SJCRH30 (cell line): ENCODE measurements around the gene CRTC3. TPM values are rescaled to one million over a fixed set of nuclear protein-coding genes. Genes with fewer than 3 reads are reported as not detected.
"Not testable (repeated sequence)": the region's sequence is repeated elsewhere in the genome, so short reads cannot be mapped to it uniquely, and the experiment has no call there.

Source experiments
- DNase-seq, 2 experiments: peaks; one replicate each; pipeline ENCODE4 v3.0.0-alpha.2; 2015 to 2020
- H3K27ac ChIP-seq: fragments of 250-450 bp; sonication (Bioruptor Pico); 2 replicates; pipeline ENCODE4 v1.5.1; 2020; ENCODE audit warnings: mild to moderate bottlenecking, moderate library complexity
- H3K27me3 ChIP-seq: fragments of 250-450 bp; sonication (Bioruptor Pico); 2 replicates; pipeline ENCODE4 v1.5.1; 2020; ENCODE audit warnings: mild to moderate bottlenecking, moderate library complexity
- H3K36me3 ChIP-seq: fragments of 250-450 bp; sonication (Bioruptor Pico); 2 replicates; pipeline ENCODE4 v1.5.1; 2020; ENCODE audit warnings: mild to moderate bottlenecking, moderate library complexity
- H3K4me1 ChIP-seq: fragments of 250-450 bp; sonication (Bioruptor Pico); 2 replicates; pipeline ENCODE4 v1.5.1; 2020; ENCODE audit warnings: mild to moderate bottlenecking, moderate library complexity
- H3K4me3 ChIP-seq: fragments of 250-450 bp; sonication (Bioruptor Pico); 2 replicates; pipeline ENCODE4 v1.5.1; 2020; ENCODE audit warnings: mild to moderate bottlenecking, moderate library complexity
- H3K9me3 ChIP-seq: fragments of 250-450 bp; sonication (Bioruptor Pico); replicated peaks from 2 replicates; pipeline ENCODE4 v1.5.1; 2020; ENCODE audit warnings: mild to moderate bottlenecking, moderate library complexity
- total RNA-seq: library from RNA; depleted of rRNA; stranded (reverse); fragments of >200 nt; shearing (Covaris generic); gene quantifications from 2 replicates; pipeline ENCODE4 v1.2.3, GENCODE V29; 2014

CRTC3 gene
- total RNA-seq, 1 experiment from 2014 or later: 15.5 TPM

DNA sequence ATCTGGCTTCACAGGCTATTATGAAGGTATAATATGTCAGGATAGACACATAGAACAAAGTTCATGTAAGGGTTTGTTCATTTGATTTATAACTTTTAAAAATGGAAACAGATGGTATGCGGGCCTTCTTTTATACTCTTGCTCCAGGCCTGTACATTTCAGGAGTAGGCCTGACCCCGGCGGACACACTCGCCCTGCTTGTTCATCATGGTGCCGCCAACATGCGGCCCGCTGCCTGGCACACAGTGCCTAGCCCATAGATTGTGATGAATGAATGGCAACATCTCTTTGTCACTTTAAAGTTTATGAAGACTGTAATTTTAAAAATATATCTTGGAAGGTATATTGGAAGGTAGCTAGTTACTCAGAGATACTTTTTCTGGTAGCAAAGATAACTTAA is 95.3 kb downstream of the CRTC3 start:
- H3K36me3 ChIP-seq: peaks cover 12% of the 10 kb centered on the region
- H3K27me3 ChIP-seq: no peaks in the 10 kb centered on the region
- no peak overlapping the region for H3K27ac ChIP-seq
- no peaks in the 10 kb centered on the region for H3K4me1 ChIP-seq
- no peak for DNase-seq
- H3K9me3 ChIP-seq: no peaks in the 10 kb centered on the region
- H3K4me3 ChIP-seq: no peak overlapping the region

DNA sequence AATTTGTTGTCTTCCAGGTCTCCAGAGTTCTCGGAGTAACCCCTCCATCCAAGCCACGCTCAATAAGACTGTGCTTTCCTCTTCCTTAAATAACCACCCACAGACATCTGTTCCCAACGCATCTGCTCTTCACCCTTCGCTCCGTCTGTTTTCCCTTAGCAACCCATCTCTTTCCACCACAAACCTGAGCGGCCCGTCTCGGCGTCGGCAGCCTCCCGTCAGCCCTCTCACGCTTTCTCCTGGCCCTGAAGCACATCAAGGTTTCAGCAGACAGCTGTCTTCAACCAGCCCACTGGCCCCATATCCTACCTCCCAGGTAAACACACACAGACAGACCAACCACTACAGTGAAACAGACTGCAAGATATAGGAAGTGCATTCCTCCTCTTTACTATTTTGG is 99.5 kb downstream of the CRTC3 start:
- Histone ChIP-seq H3K27ac (no peak overlapping the region), H3K27me3 (no peaks in the 10 kb centered on the region), H3K4me1 (no peaks in the 10 kb centered on the region), H3K9me3 (no peaks in the 10 kb centered on the region), H3K36me3 (peaks cover 21% of the 10 kb centered on the region), H3K4me3 (no peak overlapping the region)
- no peak for DNase-seq

DNA sequence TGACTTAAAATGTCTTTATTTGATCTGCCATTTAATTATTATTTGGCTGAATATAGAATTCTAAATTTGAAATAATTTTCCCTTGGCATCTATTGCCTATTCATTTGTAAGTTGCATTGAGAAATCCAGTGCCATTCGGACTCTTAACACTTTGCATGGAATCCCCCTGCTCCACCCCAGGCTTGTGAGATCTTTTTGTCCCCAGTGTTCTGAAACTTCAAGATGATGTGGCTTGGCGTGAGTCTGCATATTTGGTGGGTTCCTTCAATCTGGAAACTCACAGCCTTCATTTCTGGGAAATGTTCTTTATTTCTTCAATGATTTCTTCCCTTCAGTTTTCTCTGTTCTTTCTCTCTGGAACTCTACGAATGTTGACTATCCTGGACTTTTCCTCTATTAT is 103.6 kb downstream of the CRTC3 start:
- Histone ChIP-seq H3K27ac (no peak overlapping the region), H3K4me3 (no peak overlapping the region), H3K9me3 (peaks cover 3% of the 10 kb centered on the region; the same call in 1 of the 2 replicates), H3K4me1 (no peaks in the 10 kb centered on the region), H3K27me3 (no peaks in the 10 kb centered on the region), H3K36me3 (peaks cover 21% of the 10 kb centered on the region)
- no peak for DNase-seq

DNA sequence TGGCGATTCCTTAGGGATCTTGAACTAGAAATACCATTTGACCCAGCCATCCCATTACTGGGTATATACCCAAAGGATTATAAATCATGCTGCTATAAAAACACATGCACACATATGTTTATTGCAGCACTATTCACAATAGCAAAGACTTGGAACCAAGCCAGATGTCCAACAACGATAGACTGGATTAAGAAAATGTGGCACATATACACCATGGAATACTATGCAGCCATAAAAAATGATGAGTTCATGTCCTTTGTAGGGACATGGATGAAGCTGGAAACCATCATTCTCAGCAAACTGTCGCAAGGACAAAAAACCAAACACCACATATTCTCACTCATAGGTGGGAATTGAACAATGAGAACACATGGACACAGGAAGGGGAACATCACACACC is 107.3 kb downstream of the CRTC3 start:
- not testable (repeated sequence) for H3K4me3 ChIP-seq, H3K4me1 ChIP-seq, H3K27me3 ChIP-seq, H3K27ac ChIP-seq, DNase-seq, H3K9me3 ChIP-seq
- peaks cover 12% of the 10 kb centered on the region; the same call in 1 of the 2 replicates for H3K36me3 ChIP-seq

DNA sequence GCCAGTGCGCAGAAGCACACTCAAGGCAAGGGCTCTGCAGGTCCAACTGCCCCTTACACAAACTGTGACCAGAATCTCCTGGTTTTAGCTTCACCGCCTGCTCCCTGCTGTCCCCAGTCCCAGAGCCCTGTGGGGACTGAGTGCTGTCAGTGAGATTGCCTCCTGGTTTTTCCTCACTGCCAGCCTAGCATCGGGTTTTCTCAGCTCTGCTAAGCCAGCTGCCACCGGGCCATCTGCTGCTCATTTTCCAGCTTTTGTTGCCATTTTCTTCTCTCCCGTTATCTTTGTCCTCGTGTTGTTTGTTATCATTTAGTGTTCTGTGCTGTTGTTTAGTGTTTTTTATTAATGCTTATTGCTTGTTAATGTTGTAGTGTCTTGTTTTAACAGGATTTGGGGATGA is 108.0 kb downstream of the CRTC3 start:
- H3K27ac ChIP-seq: no peak overlapping the region
- H3K36me3 ChIP-seq: peaks cover 14% of the 10 kb centered on the region
- peaks cover 3% of the 10 kb centered on the region; the same call in 1 of the 2 replicates for H3K9me3 ChIP-seq

DNA sequence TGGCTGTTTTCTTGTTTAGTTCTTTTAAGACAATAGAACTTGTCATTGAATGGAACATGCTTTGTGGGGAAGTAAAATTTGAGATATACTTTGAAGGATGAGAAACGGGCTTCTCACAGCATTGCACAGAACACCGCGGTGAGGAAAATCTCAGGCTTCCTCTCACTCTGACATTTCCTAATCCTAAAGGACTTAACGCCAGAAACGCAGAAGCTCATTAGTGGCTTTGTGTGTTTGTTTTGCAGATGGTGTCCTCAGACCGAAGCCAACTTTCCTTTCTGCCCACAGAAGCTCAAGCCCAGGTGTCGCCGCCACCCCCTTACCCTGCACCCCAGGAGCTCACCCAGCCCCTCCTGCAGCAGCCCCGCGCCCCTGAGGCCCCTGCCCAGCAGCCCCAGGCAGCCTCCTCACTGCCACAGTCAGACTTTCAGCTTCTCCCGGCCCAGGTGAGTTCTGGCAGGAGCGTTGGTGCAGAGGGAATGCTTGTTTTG is 108.5 kb downstream of the CRTC3 start:
- no peaks in the 10 kb centered on the region for H3K4me1 ChIP-seq
- H3K27me3 ChIP-seq: no peaks in the 10 kb centered on the region
- DNase-seq: no peak
- peaks cover 3% of the 10 kb centered on the region; the same call in 1 of the 2 replicates for H3K9me3 ChIP-seq
- H3K36me3 ChIP-seq: peaks cover 20% of the 10 kb centered on the region
- H3K27ac ChIP-seq: no peak overlapping the region
- no peak overlapping the region for H3K4me3 ChIP-seq

More for the DNA sequence above, 108.0 kb downstream of the CRTC3 start:
- Histone ChIP-seq H3K4me1 (no peaks in the 10 kb centered on the region), H3K4me3 (no peak overlapping the region), H3K27me3 (no peaks in the 10 kb centered on the region)
- no peak for DNase-seq

DNA sequence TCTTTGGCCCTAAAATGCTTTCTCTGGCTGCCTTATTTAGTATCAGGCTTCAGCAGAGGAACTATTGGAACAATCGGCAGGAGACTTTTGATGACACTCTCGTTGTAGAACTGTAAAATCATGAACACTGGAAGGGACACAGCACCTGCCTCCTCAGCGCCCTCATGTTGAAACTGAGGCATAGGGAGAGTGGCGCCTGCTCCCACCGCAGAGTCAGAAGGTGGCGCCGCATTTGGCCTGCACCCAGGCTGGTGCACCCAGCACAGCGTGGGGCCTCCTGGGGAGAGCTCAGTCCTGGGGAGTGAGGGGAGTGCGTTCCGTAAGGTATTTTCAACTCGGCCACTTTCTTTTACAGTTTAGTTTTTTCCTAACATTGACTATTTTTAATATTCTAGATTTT is 109.2 kb downstream of the CRTC3 start:
- DNase-seq: no peak
- Histone ChIP-seq H3K4me3 (no peak overlapping the region), H3K27me3 (no peaks in the 10 kb centered on the region), H3K27ac (no peak overlapping the region), H3K4me1 (no peaks in the 10 kb centered on the region), H3K9me3 (peaks cover 3% of the 10 kb centered on the region; the same call in 1 of the 2 replicates), H3K36me3 (peaks cover 20% of the 10 kb centered on the region)

DNA sequence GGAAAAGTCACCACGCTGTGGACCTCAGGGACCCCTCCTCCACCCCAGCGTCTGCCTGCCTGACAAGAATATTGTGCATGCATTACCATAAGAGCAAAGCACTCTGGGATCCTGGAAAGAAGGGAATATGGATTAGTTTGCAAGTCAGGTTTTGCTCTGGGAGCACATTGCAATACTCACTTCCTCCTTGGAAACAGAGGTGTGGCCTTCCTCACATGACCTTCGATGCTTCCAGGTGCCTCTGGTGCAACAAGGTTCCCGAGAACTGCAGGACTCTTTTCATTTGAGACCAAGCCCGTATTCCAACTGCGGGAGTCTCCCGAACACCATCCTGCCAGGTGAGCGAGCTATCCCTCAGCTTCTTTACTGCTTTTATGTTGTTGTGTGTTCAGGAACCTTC is 111.1 kb downstream of the CRTC3 start:
- no peak for DNase-seq
- Histone ChIP-seq H3K4me1 (no peaks in the 10 kb centered on the region), H3K4me3 (no peak overlapping the region), H3K27me3 (no peaks in the 10 kb centered on the region), H3K27ac (no peak overlapping the region), H3K36me3 (peaks cover 15% of the 10 kb centered on the region), H3K9me3 (peaks cover 3% of the 10 kb centered on the region; the same call in 1 of the 2 replicates)

DNA sequence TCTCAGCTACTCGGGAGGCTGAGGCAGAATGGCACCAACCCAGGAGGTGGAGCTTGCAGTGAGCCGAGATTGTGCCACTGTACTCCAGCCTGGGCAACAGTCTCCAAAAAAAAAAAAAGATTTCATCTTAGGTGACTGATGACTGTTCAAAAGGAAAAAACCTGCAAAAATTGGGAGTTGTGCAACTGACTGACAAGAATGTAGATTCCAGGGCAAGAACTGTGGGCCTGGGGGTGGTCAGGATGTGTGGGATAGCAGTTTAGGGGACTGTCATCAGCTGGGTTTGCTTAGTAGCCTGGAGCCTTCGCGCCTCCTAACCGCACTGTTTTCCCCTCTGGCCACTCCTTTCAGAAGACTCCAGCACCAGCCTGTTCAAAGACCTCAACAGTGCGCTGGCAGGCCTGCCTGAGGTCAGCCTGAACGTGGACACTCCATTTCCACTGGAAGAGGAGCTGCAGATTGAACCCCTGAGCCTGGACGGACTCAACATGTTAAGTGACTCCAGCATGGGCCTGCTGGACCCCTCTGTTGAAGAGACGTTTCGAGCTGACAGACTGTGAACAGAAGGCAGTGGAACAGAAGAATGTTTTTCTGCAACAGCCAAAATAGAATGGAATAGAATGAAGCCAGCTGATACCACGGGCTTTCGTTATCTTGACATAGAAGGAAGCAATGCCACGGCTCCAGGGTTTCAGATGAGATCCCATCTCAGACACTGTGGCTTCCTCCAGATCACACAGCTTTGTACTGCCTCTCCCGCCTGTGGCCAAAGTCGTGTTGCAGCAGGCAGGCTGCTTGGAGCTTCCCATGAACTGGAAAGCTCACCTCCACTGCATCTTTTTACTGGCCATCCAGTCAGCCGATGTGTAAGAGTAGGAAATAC is 112.1 kb downstream of the CRTC3 start:
- no peaks in the 10 kb centered on the region for H3K4me1 ChIP-seq
- H3K27ac ChIP-seq: no peak overlapping the region
- peaks cover 3% of the 10 kb centered on the region; the same call in 1 of the 2 replicates for H3K9me3 ChIP-seq
- no peaks in the 10 kb centered on the region for H3K27me3 ChIP-seq
- H3K4me3 ChIP-seq: no peak overlapping the region
- H3K36me3 ChIP-seq: peaks cover 15% of the 10 kb centered on the region
- DNase-seq: no peak

DNA sequence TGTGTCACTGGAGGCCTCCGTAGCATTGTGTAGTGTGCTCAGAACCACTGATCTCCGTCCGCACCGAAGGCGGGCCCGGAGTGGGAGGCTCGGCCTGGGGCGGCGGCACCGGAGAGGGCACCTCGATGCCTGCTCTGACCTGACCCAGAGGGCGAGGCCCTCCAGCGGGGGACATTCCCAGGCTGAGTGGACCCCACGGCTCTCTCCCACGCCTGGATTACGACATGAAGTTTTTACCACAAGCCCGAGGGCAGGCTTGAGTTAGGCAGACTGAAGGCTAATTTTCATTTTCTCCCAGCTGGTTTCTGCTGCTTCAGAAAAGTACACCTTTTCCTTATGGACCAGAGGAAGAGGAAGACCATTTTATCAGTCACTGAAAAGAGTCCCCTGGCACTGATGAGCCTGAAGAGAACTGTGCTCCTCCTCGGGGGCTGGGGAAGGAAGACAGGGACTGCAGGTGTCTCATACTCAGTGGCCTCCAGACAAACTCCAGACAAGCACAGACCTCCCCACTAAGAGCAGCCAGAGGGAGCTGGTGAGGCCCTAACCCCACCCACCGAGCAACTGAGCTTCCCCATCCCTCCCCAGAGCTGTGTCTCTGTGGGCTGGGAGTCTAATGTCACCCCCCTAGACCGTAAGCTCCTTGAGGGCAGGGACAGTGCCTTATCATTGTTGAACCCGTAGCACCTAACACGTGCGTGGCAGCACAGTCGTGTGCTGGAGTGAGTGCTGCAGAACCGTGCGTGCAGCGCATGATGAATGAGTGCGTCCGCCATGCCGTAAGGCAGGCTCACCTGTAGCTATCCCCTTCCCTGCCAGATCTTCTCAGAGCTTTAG is 113.0 kb downstream of the CRTC3 start:
- Histone ChIP-seq H3K27me3 (no peaks in the 10 kb centered on the region), H3K4me1 (no peaks in the 10 kb centered on the region), H3K36me3 (peaks cover 15% of the 10 kb centered on the region), H3K27ac (no peak overlapping the region), H3K4me3 (no peak overlapping the region), H3K9me3 (no peaks in the 10 kb centered on the region)
- DNase-seq: no peak

DNA sequence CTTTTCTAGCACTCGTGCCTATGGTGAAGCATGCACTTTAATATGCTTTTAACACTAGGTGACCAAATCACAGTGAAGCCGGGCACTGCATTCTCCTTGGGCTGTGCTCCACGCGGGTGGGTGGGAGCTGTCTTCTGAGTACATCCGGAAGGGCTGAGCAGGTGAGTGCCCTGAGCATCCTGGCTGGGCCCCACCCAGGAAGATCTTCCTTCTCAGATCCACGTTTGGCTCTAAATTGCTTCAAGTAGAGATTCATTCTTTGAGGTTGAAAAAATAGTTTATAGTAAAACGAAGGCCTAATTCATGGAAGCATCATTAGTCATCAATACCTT is 113.5 kb downstream of the CRTC3 start:
- H3K4me3 ChIP-seq: no peak overlapping the region
- no peaks in the 10 kb centered on the region for H3K27me3 ChIP-seq
- peaks cover 15% of the 10 kb centered on the region for H3K36me3 ChIP-seq
- no peaks in the 10 kb centered on the region for H3K9me3 ChIP-seq
- no peaks in the 10 kb centered on the region for H3K4me1 ChIP-seq
- no peak for DNase-seq
- no peak overlapping the region for H3K27ac ChIP-seq

DNA sequence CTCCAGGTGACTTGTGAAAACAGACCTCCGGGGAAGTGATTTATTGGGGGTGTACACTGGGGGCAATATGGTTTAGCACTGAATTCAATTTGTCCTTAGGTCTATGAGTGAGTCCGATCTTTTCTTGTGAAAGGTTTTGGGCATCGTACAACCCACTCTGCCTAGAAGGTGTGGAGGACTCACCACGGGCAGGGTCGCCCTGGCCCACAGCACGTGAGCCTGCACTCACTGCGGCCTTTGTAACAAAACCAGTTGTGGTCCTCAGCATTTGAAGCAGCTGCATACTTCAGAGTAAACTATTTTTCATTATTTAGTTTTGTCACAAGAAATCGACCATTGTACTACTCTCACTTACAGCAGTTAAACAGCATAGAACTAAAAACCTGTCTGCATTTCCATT is 114.8 kb downstream of the CRTC3 start:
- H3K27me3 ChIP-seq: no peaks in the 10 kb centered on the region
- H3K4me3 ChIP-seq: no peak overlapping the region
- H3K4me1 ChIP-seq: no peaks in the 10 kb centered on the region
- no peak for DNase-seq
- no peak overlapping the region for H3K27ac ChIP-seq
- H3K36me3 ChIP-seq: peaks cover 15% of the 10 kb centered on the region
- no peaks in the 10 kb centered on the region for H3K9me3 ChIP-seq

DNA sequence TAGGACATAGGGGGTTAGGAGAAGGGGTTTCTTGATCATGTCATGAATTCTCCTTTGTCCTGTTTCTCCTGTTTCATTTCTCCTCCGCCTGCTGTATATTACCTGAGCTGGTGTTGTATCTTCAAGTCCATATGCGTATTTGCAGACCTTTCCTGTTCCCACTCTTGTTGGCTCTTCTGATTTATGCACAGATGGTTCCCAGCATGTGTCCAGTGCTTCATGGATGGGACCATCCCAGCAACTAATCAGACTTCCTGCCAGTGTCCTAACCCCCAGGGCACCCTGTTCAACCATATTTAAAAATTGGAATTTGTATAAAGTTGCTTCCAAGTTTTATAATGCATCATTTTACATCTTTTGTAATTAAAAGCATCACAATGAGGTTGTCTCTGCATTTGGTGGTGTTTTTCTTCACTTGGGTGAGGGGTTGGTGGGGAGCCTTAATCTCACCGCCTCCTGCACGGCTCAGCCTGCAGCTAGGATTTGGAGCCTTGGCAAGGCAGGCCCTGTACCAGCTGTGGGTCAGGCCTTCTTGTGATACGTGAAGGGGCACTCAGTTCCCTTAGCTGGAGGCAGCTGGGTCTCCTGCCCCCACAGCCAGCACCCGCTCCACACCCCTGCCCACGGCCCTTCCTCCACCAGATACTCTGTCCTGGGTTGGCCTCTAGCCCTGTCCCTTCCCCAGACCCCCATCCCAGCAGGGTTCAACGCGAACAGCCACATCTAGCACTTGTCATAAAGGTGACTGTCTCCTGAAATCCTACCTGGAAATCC is 115.4 kb downstream of the CRTC3 start:
- Histone ChIP-seq H3K27me3 (no peaks in the 10 kb centered on the region), H3K27ac (no peak overlapping the region), H3K4me1 (no peaks in the 10 kb centered on the region), H3K4me3 (no peak overlapping the region), H3K9me3 (no peaks in the 10 kb centered on the region), H3K36me3 (peaks cover 13% of the 10 kb centered on the region)
- DNase-seq: no peak

DNA sequence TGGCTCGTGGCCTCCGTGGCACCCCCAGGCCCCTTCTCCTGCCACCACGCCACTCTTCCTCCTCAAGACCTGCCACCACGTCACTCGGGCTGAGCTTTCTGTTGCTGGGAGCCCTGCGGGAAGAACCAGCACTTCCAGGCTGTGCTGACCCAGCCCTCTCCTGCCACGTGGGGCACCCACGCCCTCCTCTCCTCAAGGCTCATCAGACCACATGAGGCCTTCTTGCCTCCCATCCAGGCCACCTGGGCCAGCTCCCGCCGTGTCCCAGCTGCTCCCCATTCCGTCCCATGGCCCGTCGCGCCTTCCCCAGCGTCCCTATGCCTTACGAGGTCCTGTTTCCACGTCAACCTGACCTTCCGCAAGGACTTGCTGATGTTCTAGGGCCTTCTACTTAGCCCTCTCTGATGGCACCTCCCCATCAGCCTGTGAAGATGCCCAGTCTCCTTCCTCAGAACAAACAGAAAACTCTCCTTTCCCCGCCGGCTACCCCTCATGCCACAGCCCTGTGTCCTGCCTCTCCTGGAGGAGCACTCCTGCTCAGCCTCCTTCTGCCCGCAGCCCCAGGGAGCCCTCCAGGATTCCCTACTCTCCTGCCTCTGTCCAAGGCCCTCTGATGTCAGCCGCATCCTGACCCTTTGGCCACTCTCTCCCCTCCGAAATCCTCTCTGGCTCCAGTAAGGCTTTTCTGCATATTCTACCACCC is 116.3 kb downstream of the CRTC3 start:
- Histone ChIP-seq H3K27me3 (no peaks in the 10 kb centered on the region), H3K4me1 (no peaks in the 10 kb centered on the region), H3K27ac (no peak overlapping the region), H3K4me3 (no peak overlapping the region), H3K9me3 (no peaks in the 10 kb centered on the region), H3K36me3 (peaks cover 13% of the 10 kb centered on the region)
- no peak for DNase-seq
